DND-41 (cell line): ENCODE measurements around the gene ATP10A.

Experiments used
- ATAC-seq: fragments of 200-7000 bp; cut with Tn5 transposase; 3 replicates; pipeline ENCODE4 v1.9.1; 2021; ENCODE audit warnings: low read depth; ENCODE audit not compliant: insufficient read depth
- DNase-seq: peaks from one replicate; pipeline ENCODE4 v3.0.0-alpha.2; 2020
- H2AFZ ChIP-seq: 2 replicates; pipeline ENCODE4 v1.6.0; 2012; ENCODE audit warnings: low read depth, low read length
- H3K27ac ChIP-seq: 2 replicates; pipeline ENCODE4 v1.5.1; 2012; ENCODE audit warnings: low read length, inconsistent platforms
- H3K27me3 ChIP-seq: fragments of 200-600 bp; sonication (generic); 2 replicates; pipeline ENCODE4 v1.6.0; 2012; ENCODE audit warnings: low read length, mild to moderate bottlenecking, inconsistent platforms; ENCODE audit not compliant: insufficient read depth, poor library complexity
- H3K36me3 ChIP-seq: 2 replicates; pipeline ENCODE4 v1.5.1; 2012; ENCODE audit warnings: low read length, inconsistent platforms; ENCODE audit not compliant: insufficient read depth
- H3K4me1 ChIP-seq: 2 replicates; pipeline ENCODE4 v1.5.1; 2012; ENCODE audit warnings: mild to moderate bottlenecking, low read length; ENCODE audit not compliant: insufficient read depth
- H3K4me2 ChIP-seq: 2 replicates; pipeline ENCODE4 v1.6.0; 2012; ENCODE audit warnings: mild to moderate bottlenecking, moderate library complexity, low read length, inconsistent platforms; ENCODE audit not compliant: insufficient read depth
- H3K4me3 ChIP-seq, 2 experiments: fragments of 200-600 bp in 1 of 2; shearing (Covaris generic) in 1 of 2; 2 replicates each; pipeline ENCODE4 v1.5.1; 2012 to 2016; ENCODE audit warnings: inconsistent platforms in 2 of 2, low read length in 2 of 2, mild to moderate bottlenecking in 2 of 2, low read depth in 1 of 2, moderate library complexity in 1 of 2
- H3K79me2 ChIP-seq: 2 replicates; pipeline ENCODE4 v1.6.0; 2012; ENCODE audit warnings: low read length, inconsistent platforms; ENCODE audit not compliant: insufficient read depth
- H3K9ac ChIP-seq: 2 replicates; pipeline ENCODE4 v1.6.0; 2012; ENCODE audit warnings: low read depth, mild to moderate bottlenecking, inconsistent platforms, low read length, moderate library complexity
- H3K9me3 ChIP-seq: 2 replicates; pipeline ENCODE4 v1.5.1; 2012; ENCODE audit warnings: low read length, moderate library complexity, mild to moderate bottlenecking, inconsistent platforms; ENCODE audit not compliant: insufficient read depth, severe bottlenecking
- H4K20me1 ChIP-seq: 2 replicates; pipeline ENCODE4 v1.6.0; 2012; ENCODE audit warnings: low read length; ENCODE audit not compliant: insufficient read depth
- EZH2 ChIP-seq: IDR thresholded peaks from 3 replicates; pipeline ENCODE4 v1.6.1; 2012; ENCODE audit warnings: borderline replicate concordance, low read depth, mild to moderate bottlenecking, moderate library complexity, low read length, inconsistent platforms; ENCODE audit not compliant: severe bottlenecking
- TF ChIP-seq, protein P1 (sequence below): IDR thresholded peaks from 2 replicates; pipeline ENCODE4 v1.5.1; 2012; ENCODE audit warnings: borderline replicate concordance, low read length, moderate library complexity, mild to moderate bottlenecking; ENCODE audit not compliant: poor library complexity, severe bottlenecking; ENCODE audit errors: extremely low read depth

The ATP10A gene

DNA sequence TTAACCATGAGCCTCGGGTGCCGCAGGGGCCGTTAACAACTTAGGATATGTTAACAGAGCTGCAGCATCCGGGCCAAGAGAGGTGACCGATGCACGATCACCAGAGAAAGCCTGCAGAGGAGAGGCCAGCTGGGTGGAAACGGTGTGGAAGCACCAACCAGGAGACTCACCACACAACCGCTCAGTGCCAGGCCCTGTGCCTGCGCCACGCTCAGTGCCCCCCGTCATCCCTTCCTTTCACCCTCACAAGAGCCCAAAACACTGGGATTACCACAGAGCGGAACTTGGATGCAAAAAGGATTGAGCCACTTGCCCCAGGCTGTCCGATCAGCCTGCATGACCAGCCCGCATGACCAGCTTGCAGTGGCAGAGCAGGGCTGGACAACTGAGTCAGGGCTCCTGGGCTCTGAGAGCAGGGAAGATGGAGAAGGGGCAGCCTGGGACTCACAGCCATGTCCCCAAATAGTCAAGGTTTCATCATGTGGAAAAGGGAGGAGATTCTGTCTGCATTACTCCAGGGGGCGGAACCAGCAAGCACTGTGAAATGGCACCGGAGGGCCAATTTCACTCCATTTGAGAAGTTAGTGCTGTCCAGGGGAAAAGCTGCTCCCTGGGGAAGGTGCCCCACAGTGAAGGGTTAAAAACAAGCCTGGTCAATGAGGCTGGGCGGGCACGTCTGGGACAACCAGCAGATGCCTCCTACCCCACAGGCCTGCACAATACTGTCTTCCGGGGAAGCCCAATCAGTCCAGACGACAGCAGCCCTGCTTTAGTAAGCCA lies 156.8 kb downstream of the ATP10A start:
- Histone ChIP-seq H3K27ac (no peak overlapping the region), H3K9me3 (no peaks in the 10 kb centered on the region), H3K9ac (no peak overlapping the region), H3K4me2 (no peak overlapping the region), H4K20me1 (no peaks in the 10 kb centered on the region), H3K36me3 (no peaks in the 10 kb centered on the region), H3K27me3 (no peaks in the 10 kb centered on the region), H3K4me3 (no peak overlapping the region), H2AFZ (no peak overlapping the region), H3K79me2 (no peaks in the 10 kb centered on the region), H3K4me1 (no peaks in the 10 kb centered on the region)
- TF ChIP-seq, protein P1, sequence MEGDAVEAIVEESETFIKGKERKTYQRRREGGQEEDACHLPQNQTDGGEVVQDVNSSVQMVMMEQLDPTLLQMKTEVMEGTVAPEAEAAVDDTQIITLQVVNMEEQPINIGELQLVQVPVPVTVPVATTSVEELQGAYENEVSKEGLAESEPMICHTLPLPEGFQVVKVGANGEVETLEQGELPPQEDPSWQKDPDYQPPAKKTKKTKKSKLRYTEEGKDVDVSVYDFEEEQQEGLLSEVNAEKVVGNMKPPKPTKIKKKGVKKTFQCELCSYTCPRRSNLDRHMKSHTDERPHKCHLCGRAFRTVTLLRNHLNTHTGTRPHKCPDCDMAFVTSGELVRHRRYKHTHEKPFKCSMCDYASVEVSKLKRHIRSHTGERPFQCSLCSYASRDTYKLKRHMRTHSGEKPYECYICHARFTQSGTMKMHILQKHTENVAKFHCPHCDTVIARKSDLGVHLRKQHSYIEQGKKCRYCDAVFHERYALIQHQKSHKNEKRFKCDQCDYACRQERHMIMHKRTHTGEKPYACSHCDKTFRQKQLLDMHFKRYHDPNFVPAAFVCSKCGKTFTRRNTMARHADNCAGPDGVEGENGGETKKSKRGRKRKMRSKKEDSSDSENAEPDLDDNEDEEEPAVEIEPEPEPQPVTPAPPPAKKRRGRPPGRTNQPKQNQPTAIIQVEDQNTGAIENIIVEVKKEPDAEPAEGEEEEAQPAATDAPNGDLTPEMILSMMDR: no peak
- TF ChIP-seq EZH2: no peak
- DNase-seq (no peak), ATAC-seq (no peak)

DNA sequence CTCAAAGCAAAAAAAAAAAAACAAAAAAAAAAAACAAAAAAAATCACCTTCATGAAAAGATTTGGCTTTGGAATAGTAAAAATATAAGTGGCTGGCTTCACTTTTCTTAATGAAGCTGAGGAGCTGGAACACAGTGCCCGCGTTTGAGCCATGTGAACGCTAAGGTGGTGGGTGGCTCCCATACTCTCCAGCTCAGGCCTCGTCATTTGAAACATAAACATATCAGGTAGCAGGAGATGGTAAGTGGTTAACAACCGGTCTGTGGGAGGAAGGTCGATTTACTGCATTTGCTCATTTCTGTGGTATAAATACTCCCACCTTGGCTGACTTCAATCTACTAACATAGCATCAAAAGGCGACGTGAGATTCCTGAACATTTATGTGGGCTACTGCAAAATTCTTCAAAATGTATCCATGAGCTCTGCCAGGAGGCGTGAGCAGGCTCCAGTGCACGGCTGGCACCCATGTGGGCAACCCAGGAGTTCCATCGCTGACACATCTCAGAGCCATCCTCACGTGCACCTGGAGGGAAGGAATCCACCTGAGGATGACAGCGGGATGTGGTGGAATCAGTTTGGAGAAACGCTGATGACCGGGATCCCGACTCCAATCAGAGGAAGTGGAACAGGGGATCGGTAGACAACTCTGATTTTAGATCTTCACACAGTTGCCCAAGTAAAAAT lies 157.6 kb downstream of the ATP10A start:
- TF ChIP-seq EZH2: no peak
- TF ChIP-seq, protein P1: no peak
- H2AFZ ChIP-seq: no peak overlapping the region
- H3K4me2 ChIP-seq: no peak overlapping the region
- no peak overlapping the region for H3K9ac ChIP-seq
- no peaks in the 10 kb centered on the region for H3K36me3 ChIP-seq
- no peaks in the 10 kb centered on the region for H3K9me3 ChIP-seq
- H3K79me2 ChIP-seq: no peaks in the 10 kb centered on the region
- H3K4me3 ChIP-seq: no peak overlapping the region
- ATAC-seq (no peak), DNase-seq (no peak)
- no peaks in the 10 kb centered on the region for H3K27me3 ChIP-seq
- H3K4me1 ChIP-seq: no peaks in the 10 kb centered on the region
- no peaks in the 10 kb centered on the region for H4K20me1 ChIP-seq
- H3K27ac ChIP-seq: no peak overlapping the region

DNA sequence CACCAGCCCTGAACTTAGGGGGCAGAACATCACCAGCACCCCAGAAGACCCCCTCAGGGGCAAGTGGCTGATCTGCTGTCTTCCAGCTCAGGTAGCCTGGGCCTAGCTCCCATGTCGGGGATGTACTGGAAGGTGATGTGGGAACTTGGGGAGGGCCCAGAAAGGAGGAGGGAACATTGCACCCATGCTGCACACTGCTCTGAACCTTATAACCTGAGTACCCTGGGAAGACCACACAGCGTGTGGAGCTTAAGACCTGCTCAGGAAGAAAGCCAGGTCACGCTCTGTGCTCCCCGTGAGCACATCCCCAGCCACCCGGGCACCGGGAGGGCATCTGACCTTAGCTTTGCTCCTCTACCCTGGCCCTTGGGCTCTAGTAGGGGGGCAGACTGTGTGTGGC lies 159.4 kb downstream of the ATP10A start:
- no peak overlapping the region for H2AFZ ChIP-seq
- no peak overlapping the region for H3K4me3 ChIP-seq
- TF ChIP-seq, protein P1: no peak
- TF ChIP-seq EZH2: no peak
- H3K27ac ChIP-seq: no peak overlapping the region
- DNase-seq: no peak
- H3K9me3 ChIP-seq: no peaks in the 10 kb centered on the region
- H4K20me1 ChIP-seq: no peaks in the 10 kb centered on the region
- H3K4me2 ChIP-seq: no peak overlapping the region
- H3K27me3 ChIP-seq: no peaks in the 10 kb centered on the region
- no peaks in the 10 kb centered on the region for H3K4me1 ChIP-seq
- no peak for ATAC-seq
- no peaks in the 10 kb centered on the region for H3K79me2 ChIP-seq
- no peaks in the 10 kb centered on the region for H3K36me3 ChIP-seq
- H3K9ac ChIP-seq: no peak overlapping the region
